Heart left ventricle (tissue), 13 donors: ENCODE data around the gene TMEM51.

Source experiments
- CTCF ChIP-seq, 12 donors: fragments of 200-600 bp; sonication (generic) in 4 of 12; IDR thresholded peaks; one replicate each; pipeline versions ENCODE4 v1.5.0 to v1.8.0; 2018 to 2022; ENCODE audit warnings: antibody characterized with exemption in 12 of 12, mild to moderate bottlenecking in 5 of 12
- POLR2A ChIP-seq, 2 donors: fragments of 450-650 bp; IDR thresholded peaks; one replicate each; pipeline ENCODE4 v1.6.1; 2017; ENCODE audit warnings: antibody characterized with exemption in 2 of 2, mild to moderate bottlenecking in 2 of 2, moderate library complexity in 2 of 2
- donor health status: ischemic (EF 13 %, LVEDD 7.1; RV severe dilation, severe dysfunction).
- donor health status: DM: no; HTN: yes; CAD: no.
- donor health status: DM: no; HTN: no; CAD: no.
- donor health status: ischemic (EF 25% LVEDD 6.9; RV normal size, moderate dysfunction).
- donor health status: ischemic (EF 25% LVEDD 5.7; RV mildly dilated, moderate dysfunction).
- donor health status: ischemic (EF 35%, LVEDD 5.7; RV mildly dilated, moderate dysfunction).
- donor health status: nonischemic (EF 11% LVEDD 7.7; RV severe dilation, severe dysfunction).
- donor health status: DM: yes; HTN: yes; CAD: no.
- donor health status: PGD.
- donor health status: ischemic (EF 29% LVEDD 5.4; RV normal size, mild dysfunction).
- donor health status: nonischemic (EF 23%, LVEDD 6.1; RV moderate dilation, normal function).

GRCh38 chr1:15177710-15178166 is 24.2 kb downstream of the TMEM51 start:
- TF ChIP-seq CTCF (IDR thresholded peaks at IDR 0.05), result no peak
- TF ChIP-seq POLR2A (IDR thresholded peaks at IDR 0.05), result no peak
